ENCODE results near the gene SLC26A4. TPM values are rescaled to one million over a fixed set of nuclear protein-coding genes. Genes with fewer than 3 reads are reported as not detected.

Gene SLC26A4
- total and polyA plus RNA-seq, 9 of the 15 experiments (the other 6 are each of a cell fraction or from before 2014, with no cell fraction given): 0.09 to 1.2 (median 0.33) TPM

GRCh38 chr7:107742678-107743566 lies 82.3 kb downstream of the SLC26A4 start (continued):
- peak in 1 of 2 experiments; percentile 39; a peak in 1 of 4 replicates for TF ChIP-seq HDAC1 (IDR thresholded peaks at IDR 0.05)
- TF ChIP-seq THAP7 (CRISPR knock-in tag; IDR thresholded peaks at IDR 0.05): no peak
- peak; percentile 68; the same call in 1 of the 2 replicates for TF ChIP-seq ELF4 (CRISPR knock-in tag; IDR thresholded peaks at IDR 0.05)
- TF ChIP-seq KLF6 (CRISPR knock-in tag; IDR thresholded peaks at IDR 0.05; ENCODE audit: borderline replicate concordance): no peak
- TF ChIP-seq MXD1 (CRISPR knock-in tag; IDR thresholded peaks at IDR 0.05; ENCODE audit: borderline replicate concordance, poor library complexity, severe bottlenecking): no peak
- TF ChIP-seq ETS1 (conservative IDR thresholded peaks at IDR 0.05; ENCODE audit: control insufficient read depth, low read depth, low read length): no peak
- TF ChIP-seq ZNF197 (CRISPR knock-in tag; IDR thresholded peaks at IDR 0.05; ENCODE audit: low read depth): peak; percentile 13; the same call in 1 of the 2 replicates
- no peak for TF ChIP-seq CBFA2T2 (conservative IDR thresholded peaks at IDR 0.05)
- no peak for TF ChIP-seq RCOR1 (IDR thresholded peaks at IDR 0.05; ENCODE audit: borderline replicate concordance in 1 of 2, low read depth in 2 of 2, low read length in 2 of 2)
- no peak for TF ChIP-seq CHD2 (IDR thresholded peaks at IDR 0.05; ENCODE audit: low read depth, low read length)
- TF ChIP-seq TAF1 (IDR thresholded peaks at IDR 0.05; ENCODE audit: control insufficient read depth, extremely low read depth, insufficient read depth, low read length, severe bottlenecking): no peak
- no peak for TF ChIP-seq FOSL1 (tag; conservative IDR thresholded peaks at IDR 0.05)
- no peak for TF ChIP-seq FOS (IDR thresholded peaks at IDR 0.05; ENCODE audit: extremely low read depth, insufficient read length)
- peak; percentile 72 for TF ChIP-seq WHSC1 (IDR thresholded peaks at IDR 0.05; ENCODE audit: low read length)
- TF ChIP-seq SP1 (CRISPR knock-in tag; IDR thresholded peaks at IDR 0.05): no peak
- TF ChIP-seq SRSF7 (optimal IDR thresholded peaks at IDR 0.05; ENCODE audit: low read depth, low read length): no peak
- TF ChIP-seq DEAF1 (CRISPR knock-in tag; IDR thresholded peaks at IDR 0.05): no peak
- peak; percentile 66; the same call in 1 of the 2 replicates for TF ChIP-seq ZNF445 (CRISPR knock-in tag; IDR thresholded peaks at IDR 0.05; ENCODE audit: low read depth)
- 0 out of 2 replicates have a peak, but pooled peaks have one; percentile 22 for TF ChIP-seq MYNN (IDR thresholded peaks at IDR 0.05)
- TF ChIP-seq MYNN (CRISPR knock-in tag; IDR thresholded peaks at IDR 0.05): no peak
- TF ChIP-seq CHD1 (IDR thresholded peaks at IDR 0.05; ENCODE audit: low read length): peak; percentile 15
- peak; percentile 71; the same call in 1 of the 2 replicates for TF ChIP-seq ZNF175 (CRISPR knock-in tag; IDR thresholded peaks at IDR 0.05; ENCODE audit: low read depth)
- TF ChIP-seq XRCC3 (IDR thresholded peaks at IDR 0.05): no peak
- no peak for TF ChIP-seq EP400 (IDR thresholded peaks at IDR 0.05)
- 0 out of 2 replicates have a peak, but pooled peaks have one; percentile 8 for TF ChIP-seq SMAD2 (IDR thresholded peaks at IDR 0.05; ENCODE audit: low read depth, low read length)
